ENCODE measurements around the gene BPIFA1.

The BPIFA1 gene

GRCh38 chr20:33232486-33233072, 3.2 kb upstream of the BPIFA1 start:
- ATAC-seq (no peak), DNase-seq (ENCODE audit: low spot score in 2 of 2) (no peak)
- no peaks in the 10 kb centered on the region for H3K36me3 Mint-ChIP-seq
- H3K4me1 Mint-ChIP-seq = peaks cover 15% of the 10 kb centered on the region
- no peaks in the 10 kb centered on the region for H3K9me3 Mint-ChIP-seq
- no peak overlapping the region for H3K4me3 Mint-ChIP-seq
- no peak overlapping the region for H3K27ac Mint-ChIP-seq

- Mint-ChIP-seq H3K4me1 (peaks cover 15% of the 10 kb centered on the region), H3K4me3 (no peak overlapping the region), H3K27ac (no peak overlapping the region), H3K9me3 (no peaks in the 10 kb centered on the region), H3K36me3 (no peaks in the 10 kb centered on the region)
- no peak for ATAC-seq
- DNase-seq (ENCODE audit: low spot score in 2 of 2) = no peak
These were observed 2.5 kb upstream of the BPIFA1 start for GRCh38 chr20:33233129-33233774.

- H3K27ac Mint-ChIP-seq = no peak overlapping the region
- H3K9me3 Mint-ChIP-seq = no peaks in the 10 kb centered on the region
- no peak overlapping the region for H3K4me3 Mint-ChIP-seq
- no peaks in the 10 kb centered on the region for H3K36me3 Mint-ChIP-seq
- H3K4me1 Mint-ChIP-seq = peaks cover 15% of the 10 kb centered on the region
- DNase-seq (ENCODE audit: low spot score in 2 of 2) = no peak
- ATAC-seq = no peak
These were observed 1.7 kb upstream of the BPIFA1 start for GRCh38 chr20:33234050-33234449.

- no peak for DNase-seq (ENCODE audit: low spot score in 2 of 2)
- no peak for ATAC-seq
- no peaks in the 10 kb centered on the region for H3K4me1 Mint-ChIP-seq
- H3K4me3 Mint-ChIP-seq = no peak overlapping the region
- H3K9me3 Mint-ChIP-seq = no peaks in the 10 kb centered on the region
- no peak overlapping the region for H3K27ac Mint-ChIP-seq
- H3K36me3 Mint-ChIP-seq = no peaks in the 10 kb centered on the region
These were observed 555 bp downstream of the BPIFA1 start for GRCh38 chr20:33236351-33236750.

- no peaks in the 10 kb centered on the region for H3K9me3 Mint-ChIP-seq
- no peaks in the 10 kb centered on the region for H3K36me3 Mint-ChIP-seq
- no peak for DNase-seq (ENCODE audit: low spot score in 2 of 2)
- no peak overlapping the region for H3K27ac Mint-ChIP-seq
- H3K4me1 Mint-ChIP-seq = no peaks in the 10 kb centered on the region
- no peak for ATAC-seq
- no peak overlapping the region for H3K4me3 Mint-ChIP-seq
These were observed 2.2 kb downstream of the BPIFA1 start for GRCh38 chr20:33237989-33238388.

- ATAC-seq (no peak), DNase-seq (ENCODE audit: low spot score in 2 of 2) (no peak)
- H3K9me3 Mint-ChIP-seq = no peaks in the 10 kb centered on the region
- no peak overlapping the region for H3K27ac Mint-ChIP-seq
- no peaks in the 10 kb centered on the region for H3K4me1 Mint-ChIP-seq
- H3K36me3 Mint-ChIP-seq = no peaks in the 10 kb centered on the region
- H3K4me3 Mint-ChIP-seq = no peak overlapping the region
These were observed 3.6 kb downstream of the BPIFA1 start for GRCh38 chr20:33239418-33239817.

- DNase-seq (ENCODE audit: low spot score in 2 of 2) = no peak
- H3K27ac Mint-ChIP-seq = no peak overlapping the region
- H3K4me1 Mint-ChIP-seq = no peaks in the 10 kb centered on the region
- no peak overlapping the region for H3K4me3 Mint-ChIP-seq
- no peaks in the 10 kb centered on the region for H3K36me3 Mint-ChIP-seq
- no peaks in the 10 kb centered on the region for H3K9me3 Mint-ChIP-seq
- ATAC-seq = no peak
These were observed 4.4 kb downstream of the BPIFA1 start for GRCh38 chr20:33239979-33240736.

GRCh38 chr20:33240923-33241322, 5.1 kb downstream of the BPIFA1 start:
- DNase-seq (ENCODE audit: low spot score in 2 of 2) (no peak), ATAC-seq (no peak)
- H3K36me3 Mint-ChIP-seq = no peaks in the 10 kb centered on the region
- no peaks in the 10 kb centered on the region for H3K9me3 Mint-ChIP-seq
- H3K4me1 Mint-ChIP-seq = no peaks in the 10 kb centered on the region
- H3K4me3 Mint-ChIP-seq = no peak overlapping the region
- H3K27ac Mint-ChIP-seq = no peak overlapping the region

GRCh38 chr20:33242319-33243100, 6.7 kb downstream of the BPIFA1 start:
- Mint-ChIP-seq H3K27ac (no peak overlapping the region), H3K4me1 (no peaks in the 10 kb centered on the region), H3K36me3 (no peaks in the 10 kb centered on the region), H3K9me3 (no peaks in the 10 kb centered on the region), H3K4me3 (no peak overlapping the region)
- ATAC-seq (peak; percentile 7), DNase-seq (ENCODE audit: low spot score in 2 of 2) (no peak)

GRCh38 chr20:33246077-33246476, 10.3 kb downstream of the BPIFA1 start:
- Mint-ChIP-seq H3K27ac (no peak overlapping the region), H3K36me3 (no peaks in the 10 kb centered on the region), H3K4me3 (no peak overlapping the region), H3K4me1 (no peaks in the 10 kb centered on the region), H3K9me3 (no peaks in the 10 kb centered on the region)
- no peak for DNase-seq (ENCODE audit: low spot score in 2 of 2)
- ATAC-seq = no peak

GRCh38 chr20:33249456-33249855, 13.7 kb downstream of the BPIFA1 start:
- Mint-ChIP-seq H3K27ac (no peak overlapping the region), H3K36me3 (no peaks in the 10 kb centered on the region), H3K9me3 (peaks cover 3% of the 10 kb centered on the region), H3K4me3 (no peak overlapping the region), H3K4me1 (no peaks in the 10 kb centered on the region)
- DNase-seq (ENCODE audit: low spot score in 2 of 2) = no peak
- no peak for ATAC-seq

- DNase-seq (ENCODE audit: low spot score in 2 of 2) (no peak), ATAC-seq (no peak)
- no peak overlapping the region for H3K27ac Mint-ChIP-seq
- no peaks in the 10 kb centered on the region for H3K4me1 Mint-ChIP-seq
- no peaks in the 10 kb centered on the region for H3K36me3 Mint-ChIP-seq
- no peak overlapping the region for H3K4me3 Mint-ChIP-seq
- H3K9me3 Mint-ChIP-seq = peaks cover 3% of the 10 kb centered on the region
These were observed 14.9 kb downstream of the BPIFA1 start for GRCh38 chr20:33250666-33251065.

GRCh38 chr20:33251496-33251895, 15.7 kb downstream of the BPIFA1 start:
- no peak for DNase-seq (ENCODE audit: low spot score in 2 of 2)
- Mint-ChIP-seq H3K36me3 (no peaks in the 10 kb centered on the region), H3K4me3 (no peak overlapping the region), H3K27ac (no peak overlapping the region), H3K4me1 (no peaks in the 10 kb centered on the region), H3K9me3 (peaks cover 3% of the 10 kb centered on the region)
- ATAC-seq = no peak

- H3K27ac Mint-ChIP-seq = no peak overlapping the region
- H3K4me3 Mint-ChIP-seq = no peak overlapping the region
- DNase-seq (ENCODE audit: low spot score in 2 of 2) (no peak), ATAC-seq (no peak)
- H3K36me3 Mint-ChIP-seq = no peaks in the 10 kb centered on the region
- H3K4me1 Mint-ChIP-seq = no peaks in the 10 kb centered on the region
- peaks cover 3% of the 10 kb centered on the region for H3K9me3 Mint-ChIP-seq
These were observed 16.7 kb downstream of the BPIFA1 start for GRCh38 chr20:33252460-33252859.

GRCh38 chr20:33255005-33255404, 19.2 kb downstream of the BPIFA1 start:
- Mint-ChIP-seq H3K9me3 (peaks cover 3% of the 10 kb centered on the region), H3K27ac (no peak overlapping the region), H3K4me1 (no peaks in the 10 kb centered on the region), H3K36me3 (no peaks in the 10 kb centered on the region), H3K4me3 (no peak overlapping the region)
- DNase-seq (ENCODE audit: low spot score in 2 of 2) = no peak
- ATAC-seq = no peak
